Astrocyte (in vitro differentiated cells and primary cell): ENCODE data around the gene TCEANC2. TPM values are rescaled to one million over a fixed set of nuclear protein-coding genes. Genes with fewer than 3 reads are reported as not detected.

Experiments used
- DNase-seq: peaks from one replicate; pipeline ENCODE4 v3.0.0-alpha.2; 2010; ENCODE audit warnings: low read depth
- FAIRE-seq: peaks from 2 replicates; lab custom pipeline; 2011; peaks lifted over from hg19 to GRCh38; lab: Jason Lieb, UNC
- H2AFZ ChIP-seq: 2 replicates; pipeline ENCODE4 v1.6.0; 2012; ENCODE audit warnings: low read depth, low read length, inconsistent platforms
- H3K27ac ChIP-seq: 2 replicates; pipeline ENCODE4 v1.5.1; 2011; ENCODE audit warnings: low read depth, low read length, inconsistent platforms
- H3K27me3 ChIP-seq: 2 replicates; pipeline ENCODE4 v1.6.0; 2011; ENCODE audit warnings: low read length, inconsistent platforms; ENCODE audit not compliant: insufficient read depth
- H3K36me3 ChIP-seq: 2 replicates; pipeline ENCODE4 v1.5.1; 2011; ENCODE audit warnings: low read length, inconsistent platforms; ENCODE audit not compliant: insufficient read depth
- H3K4me1 ChIP-seq: 2 replicates; pipeline ENCODE4 v1.5.1; 2011; ENCODE audit warnings: low read length, inconsistent platforms; ENCODE audit not compliant: insufficient read depth
- H3K4me2 ChIP-seq: 2 replicates; pipeline ENCODE4 v1.6.0; 2012; ENCODE audit warnings: low read length, inconsistent platforms
- H3K4me3 ChIP-seq: 2 replicates; pipeline ENCODE4 v1.5.1; 2011; ENCODE audit warnings: low read depth, mild to moderate bottlenecking, low read length, inconsistent platforms; ENCODE audit not compliant: insufficient read depth
- H3K79me2 ChIP-seq: 2 replicates; pipeline ENCODE4 v1.6.0; 2012; ENCODE audit warnings: mild to moderate bottlenecking, low read length, inconsistent platforms; ENCODE audit not compliant: insufficient read depth
- H3K9ac ChIP-seq: 2 replicates; pipeline ENCODE4 v1.6.0; 2012; ENCODE audit warnings: mild to moderate bottlenecking, low read length, inconsistent platforms
- H3K9me3 ChIP-seq: 2 replicates; pipeline ENCODE4 v1.5.1; 2012; ENCODE audit warnings: low read depth, mild to moderate bottlenecking, low read length, inconsistent platforms; ENCODE audit not compliant: insufficient read depth
- H4K20me1 ChIP-seq: 2 replicates; pipeline ENCODE4 v1.6.0; 2012; ENCODE audit warnings: low read length, inconsistent platforms; ENCODE audit not compliant: insufficient read depth
- H3K27ac Mint-ChIP-seq: one replicate; pipeline ENCODE4 v1.8.0; 2021; ENCODE audit warnings: mild to moderate bottlenecking, mixed read lengths; ENCODE audit not compliant: unreplicated experiment
- H3K27me3 Mint-ChIP-seq: one replicate; pipeline ENCODE4 v1.8.0; 2021; ENCODE audit warnings: low read depth, mixed read lengths; ENCODE audit not compliant: unreplicated experiment
- H3K36me3 Mint-ChIP-seq: one replicate; pipeline ENCODE4 v1.8.0; 2021; ENCODE audit warnings: low read depth, mixed read lengths; ENCODE audit not compliant: unreplicated experiment
- H3K4me1 Mint-ChIP-seq: one replicate; pipeline ENCODE4 v1.8.0; 2021; ENCODE audit warnings: low read depth, mixed read lengths; ENCODE audit not compliant: unreplicated experiment
- H3K4me3 Mint-ChIP-seq: one replicate; pipeline ENCODE4 v1.8.0; 2021; ENCODE audit warnings: mild to moderate bottlenecking, moderate library complexity, mixed read lengths; ENCODE audit not compliant: unreplicated experiment
- H3K9me3 Mint-ChIP-seq: one replicate; pipeline ENCODE4 v1.8.0; 2021; ENCODE audit warnings: mild to moderate bottlenecking, mixed read lengths; ENCODE audit not compliant: unreplicated experiment
- EZH2 ChIP-seq: IDR thresholded peaks from 2 replicates; pipeline ENCODE4 v1.6.1; 2012; ENCODE audit warnings: mild to moderate bottlenecking, low read length, inconsistent platforms; ENCODE audit not compliant: insufficient read depth
- total RNA-seq: library from RNA; stranded (reverse); gene quantifications from 2 replicates; pipeline ENCODE4 v1.2.1, GENCODE V29; 2021
- TF ChIP-seq, protein P1 (sequence below): IDR thresholded peaks from 2 replicates; pipeline ENCODE4 v1.5.1; 2011; ENCODE audit warnings: low read depth, mild to moderate bottlenecking, inconsistent platforms, low read length, moderate library complexity; ENCODE audit not compliant: insufficient read depth

TCEANC2 gene
- total RNA-seq, 1 donor from 2014 or later = 4.6 TPM

DNA sequence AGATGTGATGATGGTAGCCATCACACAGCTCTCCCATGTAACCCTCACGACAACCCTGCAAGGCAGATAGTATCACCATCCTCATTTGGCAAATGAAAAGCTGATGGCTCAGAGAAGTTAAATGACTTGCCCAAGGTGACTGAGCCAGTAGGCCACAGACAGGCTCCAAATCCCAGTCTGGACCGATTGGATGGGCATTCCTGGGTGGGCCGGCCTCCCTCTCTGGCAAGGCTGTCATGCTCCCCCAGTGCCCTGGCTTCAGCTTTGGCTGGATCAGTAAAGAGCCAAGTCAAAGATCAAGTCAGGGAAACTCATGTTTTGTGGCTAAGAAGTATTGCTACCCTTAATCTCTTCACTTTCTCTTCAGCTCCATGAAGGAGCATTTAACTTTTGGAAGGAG, 58.2 kb downstream of the TCEANC2 start:
- no peak overlapping the region for H3K4me2 ChIP-seq
- DNase-seq = no peak
- H4K20me1 ChIP-seq = no peaks in the 10 kb centered on the region
- no peaks in the 10 kb centered on the region for H3K4me1 ChIP-seq
- Mint-ChIP-seq H3K36me3 (no peaks in the 10 kb centered on the region), H3K4me3 (no peak overlapping the region), H3K9me3 (peaks cover 3% of the 10 kb centered on the region), H3K27ac (no peak overlapping the region), H3K27me3 (peaks cover 17% of the 10 kb centered on the region), H3K4me1 (peaks cover 4% of the 10 kb centered on the region)
- no peak overlapping the region for H3K4me3 ChIP-seq
- FAIRE-seq = no peak
- no peak overlapping the region for H3K9ac ChIP-seq
- H3K27ac ChIP-seq = no peak overlapping the region
- H3K9me3 ChIP-seq = no peaks in the 10 kb centered on the region
- no peaks in the 10 kb centered on the region for H3K79me2 ChIP-seq
- TF ChIP-seq EZH2 = no peak
- TF ChIP-seq, protein P1, sequence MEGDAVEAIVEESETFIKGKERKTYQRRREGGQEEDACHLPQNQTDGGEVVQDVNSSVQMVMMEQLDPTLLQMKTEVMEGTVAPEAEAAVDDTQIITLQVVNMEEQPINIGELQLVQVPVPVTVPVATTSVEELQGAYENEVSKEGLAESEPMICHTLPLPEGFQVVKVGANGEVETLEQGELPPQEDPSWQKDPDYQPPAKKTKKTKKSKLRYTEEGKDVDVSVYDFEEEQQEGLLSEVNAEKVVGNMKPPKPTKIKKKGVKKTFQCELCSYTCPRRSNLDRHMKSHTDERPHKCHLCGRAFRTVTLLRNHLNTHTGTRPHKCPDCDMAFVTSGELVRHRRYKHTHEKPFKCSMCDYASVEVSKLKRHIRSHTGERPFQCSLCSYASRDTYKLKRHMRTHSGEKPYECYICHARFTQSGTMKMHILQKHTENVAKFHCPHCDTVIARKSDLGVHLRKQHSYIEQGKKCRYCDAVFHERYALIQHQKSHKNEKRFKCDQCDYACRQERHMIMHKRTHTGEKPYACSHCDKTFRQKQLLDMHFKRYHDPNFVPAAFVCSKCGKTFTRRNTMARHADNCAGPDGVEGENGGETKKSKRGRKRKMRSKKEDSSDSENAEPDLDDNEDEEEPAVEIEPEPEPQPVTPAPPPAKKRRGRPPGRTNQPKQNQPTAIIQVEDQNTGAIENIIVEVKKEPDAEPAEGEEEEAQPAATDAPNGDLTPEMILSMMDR = no peak
- H3K27me3 ChIP-seq = no peaks in the 10 kb centered on the region
- H2AFZ ChIP-seq = no peak overlapping the region
- H3K36me3 ChIP-seq = no peaks in the 10 kb centered on the region

DNA sequence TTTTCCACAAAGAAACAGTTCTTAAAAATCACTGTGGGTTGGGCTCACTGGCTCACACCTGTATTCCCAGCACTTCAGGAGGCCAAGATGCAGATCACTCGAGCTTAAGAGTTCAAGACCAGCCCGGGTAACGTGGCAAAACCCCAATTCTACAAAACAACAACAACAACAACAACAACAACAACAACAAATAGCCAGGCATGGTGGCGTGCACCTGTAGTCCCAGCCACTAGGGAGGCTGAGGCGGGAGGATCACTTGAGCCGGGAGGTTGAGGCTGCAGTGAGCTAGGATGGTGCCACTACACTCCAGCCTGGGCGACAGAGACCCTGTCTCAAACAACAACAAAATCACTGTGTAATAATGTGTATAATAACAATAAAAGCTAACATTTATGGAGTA, 58.6 kb downstream of the TCEANC2 start:
- Histone ChIP-seq H2AFZ (no peak overlapping the region), H3K36me3 (no peaks in the 10 kb centered on the region), H3K4me2 (no peak overlapping the region), H3K27me3 (no peaks in the 10 kb centered on the region), H3K9ac (no peak overlapping the region), H3K79me2 (no peaks in the 10 kb centered on the region), H3K4me1 (no peaks in the 10 kb centered on the region), H4K20me1 (no peaks in the 10 kb centered on the region), H3K9me3 (no peaks in the 10 kb centered on the region), H3K4me3 (no peak overlapping the region), H3K27ac (no peak overlapping the region)
- Mint-ChIP-seq H3K4me1 (peaks cover 3% of the 10 kb centered on the region), H3K27me3 (peaks cover 17% of the 10 kb centered on the region), H3K4me3 (no peak overlapping the region), H3K9me3 (peaks cover 3% of the 10 kb centered on the region), H3K36me3 (no peaks in the 10 kb centered on the region), H3K27ac (no peak overlapping the region)
- FAIRE-seq (no peak), DNase-seq (no peak)
- TF ChIP-seq, protein P1 = no peak

- FAIRE-seq (no peak), DNase-seq (no peak)
- H3K4me2 ChIP-seq = no peak overlapping the region
- no peaks in the 10 kb centered on the region for H3K79me2 ChIP-seq
- Mint-ChIP-seq H3K4me1 (peaks cover 3% of the 10 kb centered on the region), H3K27ac (no peak overlapping the region), H3K27me3 (peaks cover 17% of the 10 kb centered on the region), H3K36me3 (no peaks in the 10 kb centered on the region), H3K9me3 (peaks cover 3% of the 10 kb centered on the region), H3K4me3 (no peak overlapping the region)
- H3K27me3 ChIP-seq = no peaks in the 10 kb centered on the region
- no peaks in the 10 kb centered on the region for H3K36me3 ChIP-seq
- no peak overlapping the region for H2AFZ ChIP-seq
- no peak overlapping the region for H3K27ac ChIP-seq
- no peak overlapping the region for H3K9ac ChIP-seq
- H3K9me3 ChIP-seq = no peaks in the 10 kb centered on the region
- H3K4me1 ChIP-seq = peaks cover 3% of the 10 kb centered on the region
- H4K20me1 ChIP-seq = no peaks in the 10 kb centered on the region
- H3K4me3 ChIP-seq = no peak overlapping the region
- TF ChIP-seq, protein P1 = no peak
- no peak for TF ChIP-seq EZH2
Measured at GRCh38 chr1:54112705-54113368, 59.4 kb downstream of the TCEANC2 start.
